NT2/D1 (cell line): ENCODE results near the gene LPIN3.

Experiments
- DNase-seq: peaks from one replicate; pipeline ENCODE4 v3.0.0-alpha.2; 2011; ENCODE audit warnings: low read depth, low spot score
- H3K27me3 ChIP-seq: 2 replicates; pipeline ENCODE4 v1.6.0; 2011; ENCODE audit warnings: mild to moderate bottlenecking; ENCODE audit not compliant: insufficient read length, insufficient read depth
- H3K36me3 ChIP-seq: 2 replicates; pipeline ENCODE4 v1.6.1; 2011; ENCODE audit warnings: mild to moderate bottlenecking, low read length, mixed read lengths; ENCODE audit not compliant: insufficient read depth, insufficient read length
- H3K4me1 ChIP-seq: 2 replicates; pipeline ENCODE4 v1.5.1; 2011; ENCODE audit not compliant: insufficient read depth, insufficient read length
- H3K4me3 ChIP-seq: 2 replicates; pipeline ENCODE4 v1.5.1; 2011; ENCODE audit warnings: low read depth; ENCODE audit not compliant: insufficient read length
- H3K9ac ChIP-seq: 2 replicates; pipeline ENCODE4 v1.6.0; 2011; ENCODE audit warnings: low read depth; ENCODE audit not compliant: insufficient read length
- H3K9me3 ChIP-seq: 2 replicates; pipeline ENCODE4 v1.5.1; 2011; ENCODE audit warnings: mild to moderate bottlenecking, low read length; ENCODE audit not compliant: insufficient read depth
- SUZ12 ChIP-seq: IDR thresholded peaks from 2 replicates; pipeline ENCODE4 v1.6.1; 2011; ENCODE audit not compliant: insufficient read length, insufficient read depth; ENCODE audit errors: extremely low read depth
- YY1 ChIP-seq: IDR thresholded peaks from 2 replicates; pipeline ENCODE4 v1.6.1; 2011; ENCODE audit not compliant: insufficient read length, insufficient read depth
- ZNF274 ChIP-seq: IDR thresholded peaks from 2 replicates; pipeline ENCODE4 v1.6.1; 2011; ENCODE audit warnings: mild to moderate bottlenecking, low read depth, low read length

Gene LPIN3

GRCh38 chr20:41369673-41370072 lies 29.1 kb downstream of the LPIN3 start:
- H3K36me3 ChIP-seq, result peaks cover 3% of the 10 kb centered on the region
- peaks cover 45% of the 10 kb centered on the region for H3K27me3 ChIP-seq
- no peak for TF ChIP-seq YY1
- TF ChIP-seq ZNF274, result no peak
- TF ChIP-seq SUZ12, result no peak
- peaks cover 16% of the 10 kb centered on the region for H3K4me1 ChIP-seq
- no peak overlapping the region for H3K9ac ChIP-seq
- DNase-seq, result no peak
- no peak overlapping the region for H3K4me3 ChIP-seq
- peaks cover 30% of the 10 kb centered on the region; the same call in 1 of the 2 replicates for H3K9me3 ChIP-seq

DNA sequence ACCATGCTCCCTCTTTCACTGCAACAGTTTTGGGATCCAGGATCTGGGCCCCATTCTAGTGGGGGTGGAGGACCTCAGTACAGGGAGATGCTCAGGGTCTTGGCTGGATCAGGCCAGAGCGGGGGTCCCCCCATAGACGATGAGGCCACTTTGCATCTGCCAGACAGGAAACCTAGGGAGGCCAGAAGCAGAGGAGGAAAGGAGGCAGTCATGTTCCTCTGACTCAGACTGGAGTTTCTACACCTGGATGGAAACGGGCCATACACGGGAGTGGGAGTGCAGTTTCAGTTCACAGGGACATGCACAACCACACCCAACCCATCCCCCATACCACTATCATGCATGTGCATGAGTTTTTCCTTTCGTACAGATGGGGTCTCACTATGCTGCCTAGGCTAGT lies 29.6 kb downstream of the LPIN3 start:
- Histone ChIP-seq H3K9ac (no peak overlapping the region), H3K4me3 (no peak overlapping the region), H3K9me3 (peaks cover 30% of the 10 kb centered on the region; the same call in 1 of the 2 replicates), H3K4me1 (peaks cover 16% of the 10 kb centered on the region), H3K27me3 (peaks cover 40% of the 10 kb centered on the region), H3K36me3 (no peaks in the 10 kb centered on the region)
- DNase-seq, result no peak
- TF ChIP-seq SUZ12 (no peak), ZNF274 (no peak), YY1 (no peak)

DNA sequence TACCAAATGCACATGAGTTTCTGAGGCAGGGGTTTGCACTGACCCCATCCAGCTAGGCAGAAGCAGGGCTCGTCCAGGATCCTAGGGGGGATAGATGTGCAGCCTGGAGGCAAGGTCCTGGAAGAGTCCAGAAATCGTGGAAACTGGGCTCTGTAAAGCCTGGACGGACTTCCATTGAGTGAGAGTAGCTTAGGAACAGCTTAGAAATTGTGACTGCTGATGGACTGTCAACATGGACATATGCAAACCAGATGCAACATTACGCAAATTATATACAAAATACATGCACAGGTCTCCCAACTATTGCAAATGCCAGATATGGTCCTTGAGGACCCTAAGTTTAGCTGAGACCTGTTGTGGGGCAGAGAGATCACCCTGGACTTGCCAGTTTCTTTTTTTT lies 30.8 kb downstream of the LPIN3 start:
- Histone ChIP-seq H3K27me3 (peaks cover 30% of the 10 kb centered on the region), H3K9me3 (peaks cover 30% of the 10 kb centered on the region; the same call in 1 of the 2 replicates), H3K4me1 (peaks cover 18% of the 10 kb centered on the region), H3K9ac (no peak overlapping the region), H3K4me3 (no peak overlapping the region), H3K36me3 (no peaks in the 10 kb centered on the region)
- no peak for TF ChIP-seq SUZ12
- DNase-seq, result no peak

- Histone ChIP-seq H3K36me3 (no peaks in the 10 kb centered on the region), H3K9me3 (peaks cover 30% of the 10 kb centered on the region; the same call in 1 of the 2 replicates), H3K9ac (no peak overlapping the region), H3K4me1 (peaks cover 18% of the 10 kb centered on the region), H3K4me3 (no peak overlapping the region), H3K27me3 (peaks cover 20% of the 10 kb centered on the region)
- DNase-seq, result no peak
- TF ChIP-seq ZNF274 (no peak), SUZ12 (no peak), YY1 (no peak)
Measured at GRCh38 chr20:41373251-41373783, 32.7 kb downstream of the LPIN3 start.

DNA sequence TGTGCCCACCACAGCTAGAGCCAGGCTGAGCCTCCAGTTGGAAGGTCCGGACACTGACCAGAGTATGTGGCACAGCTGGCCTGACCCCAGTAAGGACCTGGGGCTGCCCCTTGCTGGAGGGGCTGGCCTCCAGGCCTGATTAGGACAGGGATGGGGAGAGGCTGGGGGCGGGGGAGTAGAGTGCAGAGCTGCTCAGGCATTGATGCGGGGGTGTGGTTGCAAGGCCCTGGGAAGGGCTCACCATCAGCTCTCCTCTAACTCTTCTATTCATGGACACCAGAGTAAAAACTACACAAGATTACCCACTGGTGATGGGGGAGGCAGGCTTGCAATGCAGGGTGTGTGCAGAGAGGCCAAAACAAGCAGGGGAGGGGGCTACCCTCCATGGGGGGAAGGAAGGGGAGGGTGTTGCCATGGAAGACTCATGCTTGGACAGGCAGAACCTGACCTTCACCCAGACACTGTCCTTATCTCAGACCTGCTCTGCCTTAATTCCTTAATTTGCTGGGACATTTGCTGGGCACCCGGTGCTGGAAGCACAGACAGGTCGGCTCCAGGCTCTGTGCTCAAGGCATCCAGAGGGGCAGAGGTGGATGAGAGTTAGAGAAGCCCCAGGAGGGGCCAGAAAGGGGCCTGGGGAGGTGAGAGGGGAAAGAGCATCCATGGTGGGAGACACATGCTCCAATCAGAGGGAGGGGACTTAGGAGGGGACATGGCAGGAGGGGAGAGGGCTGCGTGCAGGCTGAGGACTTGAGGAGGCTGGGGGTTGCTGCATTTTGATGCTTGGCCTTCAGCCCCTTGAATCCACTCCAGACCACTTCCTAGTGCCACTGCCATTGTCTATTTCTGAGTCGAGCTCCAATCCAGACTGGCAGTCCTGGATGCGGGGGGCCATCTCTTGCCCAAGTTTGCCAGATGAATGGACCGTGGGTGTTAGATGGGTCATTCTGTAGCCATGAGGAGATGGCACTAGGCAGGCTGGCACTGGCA lies 33.6 kb downstream of the LPIN3 start:
- no peak for DNase-seq

DNA sequence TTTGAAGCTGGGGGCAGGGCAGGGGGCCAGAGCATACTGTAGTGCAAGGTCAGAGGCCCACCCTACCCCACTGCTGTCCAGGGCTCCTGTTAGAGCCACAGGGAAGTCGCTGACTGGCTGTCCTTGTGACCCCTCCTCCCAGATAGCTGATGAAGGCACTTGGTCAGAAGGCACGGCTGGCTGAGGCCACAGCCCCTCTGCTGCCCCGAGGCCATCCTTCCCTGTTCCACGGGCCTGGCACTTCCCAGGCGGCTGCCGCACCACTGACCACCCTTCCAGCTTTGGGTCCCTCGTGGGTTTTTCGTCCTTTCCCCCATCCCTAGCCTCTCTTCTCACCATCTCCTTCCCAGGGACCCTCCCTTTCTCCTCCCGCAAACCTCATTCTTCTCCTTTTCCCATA lies 35.2 kb downstream of the LPIN3 start:
- DNase-seq, result no peak
- no peaks in the 10 kb centered on the region for H3K36me3 ChIP-seq
- peaks cover 5% of the 10 kb centered on the region for H3K27me3 ChIP-seq
- TF ChIP-seq YY1, result no peak
- TF ChIP-seq SUZ12, result no peak
- no peak for TF ChIP-seq ZNF274
- H3K4me1 ChIP-seq, result peaks cover 18% of the 10 kb centered on the region
- H3K4me3 ChIP-seq, result no peak overlapping the region
- no peak overlapping the region for H3K9ac ChIP-seq
- peaks cover 23% of the 10 kb centered on the region; the same call in 1 of the 2 replicates for H3K9me3 ChIP-seq

More for the DNA sequence above, 33.6 kb downstream of the LPIN3 start:
- no peak overlapping the region for H3K4me3 ChIP-seq
- peaks cover 15% of the 10 kb centered on the region for H3K27me3 ChIP-seq
- peaks cover 18% of the 10 kb centered on the region for H3K4me1 ChIP-seq
- peaks cover 30% of the 10 kb centered on the region; the same call in 1 of the 2 replicates for H3K9me3 ChIP-seq
- TF ChIP-seq YY1 (no peak), ZNF274 (no peak), SUZ12 (no peak)
- no peak overlapping the region for H3K9ac ChIP-seq
- no peaks in the 10 kb centered on the region for H3K36me3 ChIP-seq

DNA sequence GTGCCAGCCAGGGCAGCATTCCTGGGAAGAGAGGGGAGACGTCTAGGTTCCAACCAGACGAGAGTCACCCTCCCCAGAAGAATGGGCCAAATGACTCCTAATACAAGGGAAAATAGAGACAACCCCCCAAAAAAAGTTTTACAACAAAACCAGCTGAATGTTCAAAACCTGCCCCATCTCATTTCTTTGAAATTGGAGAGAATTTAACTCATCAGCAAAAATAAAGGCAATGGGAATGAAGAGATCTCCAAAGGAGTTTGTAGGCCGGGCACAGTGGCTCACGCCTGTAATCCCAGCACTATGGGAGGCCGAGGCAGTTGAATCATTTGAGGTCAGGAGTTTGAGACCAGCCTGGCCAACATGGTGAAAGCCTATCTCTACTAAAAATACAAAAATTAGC lies 35.7 kb downstream of the LPIN3 start:
- no peak overlapping the region for H3K4me3 ChIP-seq
- no peak overlapping the region for H3K9ac ChIP-seq
- peaks cover 18% of the 10 kb centered on the region; the same call in 1 of the 2 replicates for H3K9me3 ChIP-seq
- peaks cover 18% of the 10 kb centered on the region for H3K4me1 ChIP-seq
- peaks cover 5% of the 10 kb centered on the region for H3K27me3 ChIP-seq
- no peaks in the 10 kb centered on the region for H3K36me3 ChIP-seq
- DNase-seq, result no peak
- TF ChIP-seq YY1, result no peak
- TF ChIP-seq SUZ12, result no peak
- TF ChIP-seq ZNF274, result no peak
